Lung (tissue), 12 donors: Measurements from ENCODE around the gene SLC47A1. TPM values are rescaled to one million over a fixed set of nuclear protein-coding genes. Genes with fewer than 3 reads are reported as not detected.
A peak's percentile ranks its signal among the peaks of the same experiment; 100 is the strongest.
"Not testable (repeated sequence)": the region's sequence is repeated elsewhere in the genome, so short reads cannot be mapped to it uniquely, and the experiment has no call there.

Source experiments
- ATAC-seq: fragments of 200-7000 bp; cut with Tn5 transposase; one replicate; pipeline ENCODE4 v1.9.1; 2020; ENCODE audit warnings: moderate number of reproducible peaks; ENCODE audit not compliant: insufficient read depth, low FRiP score
- DNase-seq, 3 donors: peaks; one replicate each; pipeline ENCODE4 v3.0.0-alpha.2; 2013 to 2017
- H3K27ac ChIP-seq, 2 donors: one replicate each; pipeline ENCODE4 v1.5.1; 2013; ENCODE audit warnings: mild to moderate bottlenecking in 2 of 2, moderate library complexity in 2 of 2, control low read depth in 1 of 2, inconsistent platforms in 1 of 2, low read depth in 1 of 2, low read length in 1 of 2
- H3K27me3 ChIP-seq, 3 donors: one replicate each; pipeline ENCODE4 v1.5.1; 2013; ENCODE audit warnings: low read length in 2 of 3; ENCODE audit not compliant: control insufficient read depth in 3 of 3, insufficient read depth in 3 of 3
- H3K36me3 ChIP-seq, 4 donors: one replicate each; pipeline ENCODE4 v1.5.1; 2013; ENCODE audit warnings: low read length in 4 of 4, mild to moderate bottlenecking in 1 of 4, moderate library complexity in 1 of 4; ENCODE audit not compliant: control insufficient read depth in 4 of 4, insufficient read depth in 4 of 4
- H3K4me1 ChIP-seq, 5 donors: one replicate each; pipeline ENCODE4 v1.5.1; 2013; ENCODE audit warnings: low read length in 5 of 5, mild to moderate bottlenecking in 2 of 5, moderate library complexity in 1 of 5; ENCODE audit not compliant: control insufficient read depth in 5 of 5, insufficient read depth in 5 of 5
- H3K4me3 ChIP-seq: one replicate; pipeline ENCODE4 v1.5.1; 2013; ENCODE audit warnings: mild to moderate bottlenecking, control low read depth, moderate library complexity
- H3K9ac ChIP-seq, 2 donors: one replicate each; pipeline ENCODE4 v1.5.1; 2013; ENCODE audit warnings: low read length in 2 of 2, control low read depth in 1 of 2; ENCODE audit not compliant: insufficient read depth in 1 of 2
- H3K9me3 ChIP-seq, 4 donors: one replicate each; pipeline ENCODE4 v1.5.1; 2013; ENCODE audit warnings: low read length in 3 of 4, mild to moderate bottlenecking in 1 of 4, moderate library complexity in 1 of 4; ENCODE audit not compliant: control insufficient read depth in 4 of 4, insufficient read depth in 3 of 4
- WGBS, 2 donors: extraction: QIAGEN DNeasy Blood & Tissue Kit; methylation state at CpG; one replicate each; pipeline ENCODE4 v1.1.7; 2013; 5-methylcytosine and 5-hydroxymethylcytosine counted together
- polyA plus RNA-seq, 2 donors: library from polyadenylated mRNA; stranded (reverse); fragments of 200-250 nt; gene quantifications; one replicate each; pipeline ENCODE4 v1.2.1, GENCODE V29; 2013
- total RNA-seq, 2 donors: library from RNA; depleted of rRNA in 1 of 2; stranded (reverse); fragments of >200 nt in 1 of 2; gene quantifications; one replicate each; pipeline ENCODE4 v1.2.1, GENCODE V29; 2014 to 2021
- TF ChIP-seq, protein P1 (sequence below): IDR thresholded peaks from 2 replicates; pipeline ENCODE4 v1.5.1; 2012; ENCODE audit warnings: mild to moderate bottlenecking; ENCODE audit errors: control extremely low read depth, extremely low read depth
- donor health status: control.
- donor health status: control.
- donor health status: Bipolar disorder and iron deficiency.
- donor health status: healthy.
- donor health status: DM: yes; HTN: yes; CAD: no.

Gene SLC47A1
- total and polyA plus RNA-seq, 4 donors = 0.74 to 9.4 (median 2.3) TPM

DNA sequence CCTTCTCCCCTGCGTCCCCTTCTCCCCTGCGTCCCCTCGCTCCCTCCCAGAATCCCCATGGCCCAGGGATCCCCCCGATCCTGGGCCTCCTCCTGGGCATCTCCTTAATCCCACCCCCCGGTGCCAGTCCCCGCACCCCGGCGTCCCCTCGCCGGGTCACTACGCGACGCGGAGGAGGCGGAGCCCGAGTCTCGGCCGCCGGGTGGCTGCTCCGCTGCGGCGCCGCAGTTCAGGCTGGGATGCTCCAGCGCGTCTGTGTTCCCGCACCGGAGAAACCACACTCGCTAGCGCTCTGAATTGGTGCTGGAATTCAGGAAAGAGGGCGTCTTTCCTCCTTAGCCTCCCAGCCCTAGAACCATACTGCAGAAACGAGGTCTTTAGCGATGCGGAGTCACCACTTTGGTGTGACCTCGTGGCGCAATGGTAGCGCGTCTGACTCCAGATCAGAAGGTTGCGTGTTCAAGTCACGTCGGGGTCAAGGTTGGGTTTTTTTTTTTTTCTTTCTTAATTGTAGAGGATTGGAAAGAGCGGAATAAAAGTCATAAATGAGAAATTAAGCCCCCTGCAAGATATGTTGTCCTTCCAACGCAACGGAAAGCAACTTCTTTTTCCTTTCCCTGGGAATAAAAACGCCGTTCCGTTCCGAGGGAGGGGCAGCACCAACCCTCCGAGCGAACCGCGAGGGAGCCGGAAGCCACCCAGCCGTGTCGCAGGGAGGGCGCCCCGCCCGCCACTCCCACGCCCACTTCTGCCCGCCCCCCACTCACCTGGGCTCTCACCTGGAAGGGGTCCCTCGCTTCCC lies 25.7 kb upstream of the SLC47A1 start:
- Histone ChIP-seq H3K36me3 (no peaks in the 10 kb centered on the region), H3K9me3 (no peaks in the 10 kb centered on the region), H3K4me3 (peak overlapping the region; percentile 56), H3K9ac (peak overlapping the region; percentile 73 to 75), H3K27me3 (no peaks in the 10 kb centered on the region), H3K4me1 (peaks cover 0 to 4% (median 0%) of the 10 kb centered on the region in 5 donors), H3K27ac (peak overlapping the region; percentile 79 to 88)
- DNase-seq = peak; percentile 96 to 99 (median 98)
- WGBS, 2 donors = 1% methylated on average over 60 of the region's 60 CpGs
- TF ChIP-seq, protein P1, sequence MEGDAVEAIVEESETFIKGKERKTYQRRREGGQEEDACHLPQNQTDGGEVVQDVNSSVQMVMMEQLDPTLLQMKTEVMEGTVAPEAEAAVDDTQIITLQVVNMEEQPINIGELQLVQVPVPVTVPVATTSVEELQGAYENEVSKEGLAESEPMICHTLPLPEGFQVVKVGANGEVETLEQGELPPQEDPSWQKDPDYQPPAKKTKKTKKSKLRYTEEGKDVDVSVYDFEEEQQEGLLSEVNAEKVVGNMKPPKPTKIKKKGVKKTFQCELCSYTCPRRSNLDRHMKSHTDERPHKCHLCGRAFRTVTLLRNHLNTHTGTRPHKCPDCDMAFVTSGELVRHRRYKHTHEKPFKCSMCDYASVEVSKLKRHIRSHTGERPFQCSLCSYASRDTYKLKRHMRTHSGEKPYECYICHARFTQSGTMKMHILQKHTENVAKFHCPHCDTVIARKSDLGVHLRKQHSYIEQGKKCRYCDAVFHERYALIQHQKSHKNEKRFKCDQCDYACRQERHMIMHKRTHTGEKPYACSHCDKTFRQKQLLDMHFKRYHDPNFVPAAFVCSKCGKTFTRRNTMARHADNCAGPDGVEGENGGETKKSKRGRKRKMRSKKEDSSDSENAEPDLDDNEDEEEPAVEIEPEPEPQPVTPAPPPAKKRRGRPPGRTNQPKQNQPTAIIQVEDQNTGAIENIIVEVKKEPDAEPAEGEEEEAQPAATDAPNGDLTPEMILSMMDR = no peak
- peak; percentile 84 for ATAC-seq

DNA sequence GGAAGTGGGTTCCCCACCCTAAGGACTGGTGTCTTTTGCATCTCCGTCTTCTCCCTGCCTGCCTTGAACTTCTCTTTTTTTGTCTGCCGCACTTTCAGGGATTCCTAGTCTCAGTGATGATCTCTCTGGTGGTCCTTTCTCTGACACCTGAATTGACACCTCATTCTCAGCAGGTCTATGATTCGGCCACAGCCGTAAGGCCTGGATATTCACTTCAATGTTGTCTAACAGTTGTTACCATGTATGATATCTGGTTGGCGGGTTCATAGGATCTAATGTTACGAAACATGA lies 25.1 kb upstream of the SLC47A1 start:
- Histone ChIP-seq H3K9ac (peak overlapping the region in 1 of 2 donors; percentile 75), H3K27ac (peak overlapping the region in 1 of 2 donors; percentile 57), H3K4me1 (peaks cover 0 to 4% (median 0%) of the 10 kb centered on the region in 5 donors), H3K36me3 (no peaks in the 10 kb centered on the region), H3K27me3 (no peaks in the 10 kb centered on the region), H3K9me3 (no peaks in the 10 kb centered on the region), H3K4me3 (no peak overlapping the region)
- WGBS, 2 donors = 36 to 38% methylated on average over 6 of the region's 6 CpGs
- ATAC-seq = no peak
- TF ChIP-seq, protein P1 = no peak
- DNase-seq = no peak

DNA sequence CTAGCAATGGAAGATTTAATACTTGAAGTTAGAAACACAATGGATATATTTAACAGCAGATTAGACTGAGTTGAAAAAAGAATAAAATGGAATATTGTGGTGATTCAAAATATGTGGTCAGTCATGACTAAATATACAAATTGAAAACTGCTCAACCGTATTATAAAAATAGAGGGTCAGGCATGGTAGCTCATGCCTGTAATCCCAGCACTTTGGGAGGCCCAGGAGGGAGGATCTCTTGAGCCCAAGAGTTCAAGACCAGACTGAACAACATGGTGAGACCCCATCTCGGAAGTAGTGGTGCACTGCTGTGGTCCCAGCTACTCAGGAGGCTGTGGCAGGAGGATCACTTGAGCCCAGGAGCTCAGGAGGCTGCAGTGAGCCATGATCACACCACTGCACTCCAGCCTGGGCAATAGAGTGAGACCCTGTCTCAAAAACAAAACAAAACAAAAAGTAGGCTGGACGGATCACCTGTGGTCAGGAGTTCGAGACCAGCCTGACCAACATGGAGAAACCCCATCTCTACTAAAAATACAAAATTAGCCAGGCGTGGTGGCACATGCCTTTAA lies 24.3 kb upstream of the SLC47A1 start:
- not testable (repeated sequence) for H3K9me3 ChIP-seq, H3K36me3 ChIP-seq, DNase-seq, H3K4me3 ChIP-seq, H3K4me1 ChIP-seq, H3K9ac ChIP-seq, ATAC-seq, H3K27me3 ChIP-seq, H3K27ac ChIP-seq
- whole genome bisulfite sequencing, 2 donors = 91 to 92% methylated on average over 5 of the region's 5 CpGs

DNA sequence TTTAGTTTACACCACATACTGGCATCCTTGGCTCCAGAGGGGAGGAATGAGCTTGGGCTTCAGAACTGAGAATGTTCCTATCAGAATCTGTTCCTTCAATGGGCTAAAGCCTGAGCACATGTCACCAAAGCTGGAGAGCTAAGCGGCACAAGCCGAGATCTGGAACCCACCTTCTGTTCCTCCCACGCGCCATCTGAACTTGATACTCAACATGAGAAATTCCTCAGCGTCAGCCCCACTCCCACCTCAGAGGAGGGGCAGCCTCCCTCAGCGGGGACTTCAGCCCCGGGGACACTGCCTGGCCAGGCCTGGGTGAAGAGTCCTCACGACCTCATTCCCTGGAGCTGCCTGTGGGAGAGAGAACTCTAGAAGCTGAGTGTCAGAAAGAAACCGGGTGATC lies 22.8 kb upstream of the SLC47A1 start:
- Histone ChIP-seq H3K27ac (no peak overlapping the region), H3K9me3 (no peaks in the 10 kb centered on the region), H3K36me3 (no peaks in the 10 kb centered on the region), H3K9ac (no peak overlapping the region), H3K4me1 (peaks cover 0 to 4% (median 0%) of the 10 kb centered on the region in 5 donors), H3K27me3 (no peaks in the 10 kb centered on the region), H3K4me3 (no peak overlapping the region)
- ATAC-seq (no peak), DNase-seq (no peak)
- TF ChIP-seq, protein P1 = no peak
- 71 to 80% methylated on average over 9 of the region's 9 CpGs for WGBS, 2 donors
